A673 (cell line): ENCODE data around the gene ROM1.

Experiments used
- EZH2 ChIP-seq: fragments of 200-600 bp; sonication (generic); IDR thresholded peaks from 2 replicates; pipeline ENCODE4 v1.6.1; 2017; ENCODE audit warnings: borderline replicate concordance, low read depth, mild to moderate bottlenecking, mixed read lengths, antibody characterized with exemption, low read length; ENCODE audit not compliant: poor library complexity, severe bottlenecking
- TF ChIP-seq, protein P1 (sequence below): fragments of 300-800, 200-600 bp; sonication (generic); conservative IDR thresholded peaks from 2 replicates; pipeline ENCODE4 v1.5.1; 2017; ENCODE audit warnings: low read depth, mild to moderate bottlenecking, antibody characterized with exemption, low read length, moderate library complexity, mixed read lengths

DNA sequence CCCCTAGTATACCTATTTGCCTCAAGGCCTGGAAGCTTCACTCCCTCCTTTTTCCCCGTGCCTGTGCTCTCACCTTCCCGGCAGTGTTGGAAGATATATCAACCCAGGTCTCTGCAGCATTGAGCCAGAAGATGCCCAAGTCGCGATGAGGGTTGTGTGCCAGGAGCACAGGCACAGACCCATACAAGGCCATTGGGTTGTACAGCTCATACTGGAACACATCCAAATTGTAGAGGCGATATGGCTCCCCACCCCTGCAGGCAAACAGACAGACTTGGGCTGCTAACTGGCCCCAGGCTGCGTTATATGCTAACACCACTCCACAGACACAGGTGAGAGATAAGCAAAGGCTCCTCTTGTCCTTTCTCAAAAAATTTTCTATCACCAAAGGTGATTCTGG, 19.4 kb downstream of the ROM1 start:
- TF ChIP-seq, protein P1, sequence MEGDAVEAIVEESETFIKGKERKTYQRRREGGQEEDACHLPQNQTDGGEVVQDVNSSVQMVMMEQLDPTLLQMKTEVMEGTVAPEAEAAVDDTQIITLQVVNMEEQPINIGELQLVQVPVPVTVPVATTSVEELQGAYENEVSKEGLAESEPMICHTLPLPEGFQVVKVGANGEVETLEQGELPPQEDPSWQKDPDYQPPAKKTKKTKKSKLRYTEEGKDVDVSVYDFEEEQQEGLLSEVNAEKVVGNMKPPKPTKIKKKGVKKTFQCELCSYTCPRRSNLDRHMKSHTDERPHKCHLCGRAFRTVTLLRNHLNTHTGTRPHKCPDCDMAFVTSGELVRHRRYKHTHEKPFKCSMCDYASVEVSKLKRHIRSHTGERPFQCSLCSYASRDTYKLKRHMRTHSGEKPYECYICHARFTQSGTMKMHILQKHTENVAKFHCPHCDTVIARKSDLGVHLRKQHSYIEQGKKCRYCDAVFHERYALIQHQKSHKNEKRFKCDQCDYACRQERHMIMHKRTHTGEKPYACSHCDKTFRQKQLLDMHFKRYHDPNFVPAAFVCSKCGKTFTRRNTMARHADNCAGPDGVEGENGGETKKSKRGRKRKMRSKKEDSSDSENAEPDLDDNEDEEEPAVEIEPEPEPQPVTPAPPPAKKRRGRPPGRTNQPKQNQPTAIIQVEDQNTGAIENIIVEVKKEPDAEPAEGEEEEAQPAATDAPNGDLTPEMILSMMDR, result no peak
- no peak for TF ChIP-seq EZH2
